ENCODE measurements around the gene CRACDL. TPM values are rescaled to one million over a fixed set of nuclear protein-coding genes. Genes with fewer than 3 reads are reported as not detected.

Gene CRACDL
- total and polyA plus RNA-seq, 2 of the 13 experiments (the other 11 are each of a cell fraction or from before 2014, with no cell fraction given) = 0.15 to 0.26 TPM

- TF ChIP-seq MAFF (IDR thresholded peaks at IDR 0.05; ENCODE audit: low read depth, low read length) = peak; percentile 55
- TF ChIP-seq ZNF225 (CRISPR knock-in tag; IDR thresholded peaks at IDR 0.05) = no peak
- peak; percentile 42 to 45; a peak in 3 of 4 replicates for TF ChIP-seq MAFK (conservative IDR thresholded peaks at IDR 0.05 in 1 of 2, IDR thresholded peaks at IDR 0.05 in 1 of 2; ENCODE audit: low read length in 2 of 2)
- Histone ChIP-seq H3K27ac (ENCODE audit: extremely low read length, insufficient read depth, low read length) (no peak overlapping the region), H3K79me2 (ENCODE audit: insufficient read depth, low read length) (no peaks in the 10 kb centered on the region), H3K27me3 (ENCODE audit: control insufficient read depth in 1 of 2, insufficient read depth in 2 of 2, low read length in 2 of 2) (no peaks in the 10 kb centered on the region), H3K9me3 (ENCODE audit: low read length) (no peaks in the 10 kb centered on the region), H2AFZ (ENCODE audit: low read length) (no peak overlapping the region), H4K20me1 (ENCODE audit: insufficient read depth, low read length) (no peaks in the 10 kb centered on the region), H3K4me2 (ENCODE audit: low read depth, low read length) (no peak overlapping the region), H3K4me3 (replicated peaks in 1 of 3; ENCODE audit: insufficient read depth in 1 of 3, low read depth in 2 of 3, low read length in 3 of 3) (no peak overlapping the region), H3K36me3 (replicated peaks in 1 of 2; ENCODE audit: control insufficient read depth in 1 of 2, insufficient read depth in 2 of 2, low read length in 2 of 2) (no peaks in the 10 kb centered on the region), H3K4me1 (ENCODE audit: insufficient read depth, low read length) (peaks cover 20% of the 10 kb centered on the region), H3K9ac (ENCODE audit: insufficient read depth, low read depth, low read length) (no peak overlapping the region)
- no TSS peak for BruUV-seq (replicated peaks)
- POLR2A ChIA-PET = no interaction called here
- FAIRE-seq (no peak), DNase-seq (ENCODE audit: low spot score) (no peak), ATAC-seq (no peak)
- WGBS (ENCODE audit: low lambda C conversion rate) = 14% methylated on average over 3 of the region's 3 CpGs
- CTCF ChIA-PET (ENCODE audit: low intra/inter-chr PET ratio, low total read pairs) = interaction anchor here (4.1 kb wide), 1 partner anchor 189 kb away, joined by 99 read pairs; no protein-coding TSS in a partner anchor
- in situ Hi-C loops (cut with HindIII; ENCODE audit: extremely low pct_ligation_motif_present, low pct_unique_long_range_greater_than_20kb) = loop anchor here (5.0 to 25.0 kb wide), 3 partner anchors 107 to 427 kb away; partner anchors contain the start of gene MGAT4A
- intact Hi-C loops (cut with micrococcal nuclease; ENCODE audit: unreplicated experiment) = no loop called here
These were observed 96.7 kb downstream of the CRACDL start for GRCh38 chr2:98839292-98839691.

GRCh38 chr2:98835831-98836385 lies 100.1 kb downstream of the CRACDL start:
- peak; percentile 43 for ATAC-seq
- no peak for DNase-seq (ENCODE audit: low spot score)
- no peaks in the 10 kb centered on the region for H3K79me2 ChIP-seq (ENCODE audit: insufficient read depth, low read length)
- no peak for FAIRE-seq
- H3K4me3 ChIP-seq (replicated peaks in 1 of 3; ENCODE audit: insufficient read depth in 1 of 3, low read depth in 2 of 3, low read length in 3 of 3) = no peak overlapping the region
- no peaks in the 10 kb centered on the region for H3K9me3 ChIP-seq (ENCODE audit: low read length)
- ChIA-PET CTCF (ENCODE audit: low intra/inter-chr PET ratio, low total read pairs) (interaction anchor here (1.0 to 4.1 kb wide), 2 partner anchors 36 to 186 kb away, joined by 3 to 99 read pairs; no protein-coding TSS in a partner anchor), POLR2A (interaction anchor here (0.5 to 1.4 kb wide), 2 partner anchors 29 to 39 kb away, joined by 3 to 6 read pairs; no protein-coding TSS in a partner anchor)
- no peak overlapping the region for H3K9ac ChIP-seq (ENCODE audit: insufficient read depth, low read depth, low read length)
- no TSS peak for BruUV-seq (replicated peaks)
- WGBS (ENCODE audit: low lambda C conversion rate) = 68% methylated on average over 10 of the region's 10 CpGs
- H4K20me1 ChIP-seq (ENCODE audit: insufficient read depth, low read length) = no peaks in the 10 kb centered on the region
- intact Hi-C loops (cut with micrococcal nuclease; ENCODE audit: unreplicated experiment) = loop anchor here (2.0 kb wide), 2 partner anchors 39 to 105 kb away; partner anchors contain the start of gene MGAT4A
- no peaks in the 10 kb centered on the region for H3K27me3 ChIP-seq (ENCODE audit: control insufficient read depth in 1 of 2, insufficient read depth in 2 of 2, low read length in 2 of 2)
- in situ Hi-C loops (cut with HindIII; ENCODE audit: extremely low pct_ligation_motif_present, low pct_unique_long_range_greater_than_20kb) = loop anchor here (5.0 to 25.0 kb wide), 3 partner anchors 104 to 424 kb away; partner anchors contain the start of gene MGAT4A
- no peak overlapping the region for H3K4me2 ChIP-seq (ENCODE audit: low read depth, low read length)
- no peaks in the 10 kb centered on the region for H3K36me3 ChIP-seq (replicated peaks in 1 of 2; ENCODE audit: control insufficient read depth in 1 of 2, insufficient read depth in 2 of 2, low read length in 2 of 2)
- peaks cover 45% of the 10 kb centered on the region for H3K4me1 ChIP-seq (ENCODE audit: insufficient read depth, low read length)
- no peak overlapping the region for H3K27ac ChIP-seq (ENCODE audit: extremely low read length, insufficient read depth, low read length)
- no peak overlapping the region for H2AFZ ChIP-seq (ENCODE audit: low read length)
- no peak for TF ChIP-seq ZNF570 (CRISPR knock-in tag; IDR thresholded peaks at IDR 0.05; ENCODE audit: borderline replicate concordance)
- TF ChIP-seq ZNF232 (CRISPR knock-in tag; IDR thresholded peaks at IDR 0.05; ENCODE audit: borderline replicate concordance) = no peak
- peak; percentile 89 for TF ChIP-seq FOSL2 (CRISPR knock-in tag; IDR thresholded peaks at IDR 0.05)
- TF ChIP-seq CREB1 (IDR thresholded peaks at IDR 0.05) = peak; percentile 70
- TF ChIP-seq CREB1 (CRISPR knock-in tag; IDR thresholded peaks at IDR 0.05) = no peak
- TF ChIP-seq FOXM1 (CRISPR knock-in tag; IDR thresholded peaks at IDR 0.05) = no peak
- TF ChIP-seq RFX1 (IDR thresholded peaks at IDR 0.05) = no peak
- no peak for TF ChIP-seq ZNF383 (CRISPR knock-in tag; IDR thresholded peaks at IDR 0.05; ENCODE audit: borderline replicate concordance)
- TF ChIP-seq GABPB1 (CRISPR knock-in tag; IDR thresholded peaks at IDR 0.05) = no peak
- no peak for TF ChIP-seq JUN (CRISPR knock-in tag; IDR thresholded peaks at IDR 0.05)
- TF ChIP-seq GLMP (CRISPR knock-in tag; IDR thresholded peaks at IDR 0.05; ENCODE audit: borderline replicate concordance) = no peak
- no peak for TF ChIP-seq ESRRA (CRISPR knock-in tag; IDR thresholded peaks at IDR 0.05; ENCODE audit: low read depth)
- 0 out of 2 replicates have a peak, but pooled peaks have one; percentile 15 for TF ChIP-seq SAP130 (CRISPR knock-in tag; IDR thresholded peaks at IDR 0.05; ENCODE audit: low read depth)
- TF ChIP-seq DNMT3B (CRISPR knock-in tag; conservative IDR thresholded peaks at IDR 0.05) = no peak
